AG09319 (cell line): ENCODE measurements around the gene TXNRD2.

Experiments used
- DNase-seq: peaks from one replicate; pipeline ENCODE4 v3.0.0-alpha.2; 2010; ENCODE audit warnings: low read depth; ENCODE audit errors: extremely low read depth
- CTCF ChIP-seq: IDR thresholded peaks from 2 replicates; pipeline ENCODE4 v1.5.1; 2011; ENCODE audit warnings: low read depth, mild to moderate bottlenecking, inconsistent platforms, low read length, moderate library complexity

The TXNRD2 gene

GRCh38 chr22:19843107-19843856, 98.3 kb downstream of the TXNRD2 start:
- TF ChIP-seq CTCF: no peak
- DNase-seq: no peak

GRCh38 chr22:19842393-19843106, 99.1 kb downstream of the TXNRD2 start:
- DNase-seq: no peak

GRCh38 chr22:19841641-19842392, 99.8 kb downstream of the TXNRD2 start:
- DNase-seq: no peak
- TF ChIP-seq CTCF: no peak

More at GRCh38 chr22:19842393-19843106, 99.1 kb downstream of the TXNRD2 start:
- no peak for TF ChIP-seq CTCF

DNA sequence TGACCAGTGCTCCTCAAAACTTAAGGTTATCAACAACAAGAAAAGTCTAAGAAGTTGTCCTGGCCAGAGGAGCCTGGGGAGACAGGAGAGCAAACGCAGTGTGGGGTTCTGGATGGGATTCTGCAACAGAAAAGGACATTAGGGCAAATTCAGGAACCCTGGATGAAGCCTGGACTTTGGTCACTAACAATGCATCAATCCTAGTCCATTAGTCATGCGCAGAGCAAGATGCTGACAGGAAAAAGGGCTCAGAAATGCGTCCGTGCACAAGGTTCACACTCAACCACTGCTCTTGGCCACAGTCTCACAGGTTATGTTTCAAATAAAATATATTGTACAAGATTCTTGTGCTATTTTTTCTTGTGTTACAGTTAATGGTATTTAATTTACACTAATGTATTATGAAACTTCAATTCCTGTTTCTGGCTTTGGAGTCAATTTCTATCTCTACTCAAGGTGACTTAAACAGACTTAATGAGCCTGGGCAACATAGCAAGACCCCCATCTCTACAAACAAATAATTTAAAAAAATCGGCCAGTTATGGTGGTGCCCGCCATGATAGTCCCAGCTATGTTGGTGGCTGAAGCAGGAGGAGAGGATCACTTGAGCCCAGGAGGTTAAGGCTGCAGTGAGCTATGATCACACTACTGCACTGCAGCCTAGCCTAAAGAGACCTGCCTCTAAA, 100.5 kb downstream of the TXNRD2 start:
- DNase-seq: no peak
- TF ChIP-seq CTCF: no peak

- DNase-seq: no peak
- TF ChIP-seq CTCF: no peak
Observed at GRCh38 chr22:19840059-19840458, 101.6 kb downstream of the TXNRD2 start.

DNA sequence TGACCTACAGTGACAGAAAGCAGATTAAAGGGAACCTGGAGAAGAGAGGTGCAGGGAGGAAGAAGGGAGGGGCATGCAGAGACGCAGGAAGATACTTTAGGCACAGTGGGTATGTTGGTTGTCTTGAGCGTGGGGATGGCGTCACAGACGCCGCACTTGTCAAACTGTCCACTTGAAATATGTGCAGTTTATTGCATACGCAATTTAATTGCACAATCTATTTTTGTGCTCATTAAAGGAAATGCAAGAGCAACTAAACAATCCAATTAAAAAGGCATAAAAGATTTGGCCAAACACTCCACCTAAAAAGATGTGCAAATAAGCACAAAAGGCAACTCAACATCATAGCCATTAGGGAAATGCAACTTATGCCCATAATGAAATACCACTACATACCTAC, 103.7 kb downstream of the TXNRD2 start:
- DNase-seq: no peak

More for the DNA sequence above, 103.7 kb downstream of the TXNRD2 start:
- TF ChIP-seq CTCF: no peak
